ENCODE data around the gene PPP4C.
A peak's percentile ranks its signal among the peaks of the same experiment; 100 is the strongest.

PPP4C gene

DNA sequence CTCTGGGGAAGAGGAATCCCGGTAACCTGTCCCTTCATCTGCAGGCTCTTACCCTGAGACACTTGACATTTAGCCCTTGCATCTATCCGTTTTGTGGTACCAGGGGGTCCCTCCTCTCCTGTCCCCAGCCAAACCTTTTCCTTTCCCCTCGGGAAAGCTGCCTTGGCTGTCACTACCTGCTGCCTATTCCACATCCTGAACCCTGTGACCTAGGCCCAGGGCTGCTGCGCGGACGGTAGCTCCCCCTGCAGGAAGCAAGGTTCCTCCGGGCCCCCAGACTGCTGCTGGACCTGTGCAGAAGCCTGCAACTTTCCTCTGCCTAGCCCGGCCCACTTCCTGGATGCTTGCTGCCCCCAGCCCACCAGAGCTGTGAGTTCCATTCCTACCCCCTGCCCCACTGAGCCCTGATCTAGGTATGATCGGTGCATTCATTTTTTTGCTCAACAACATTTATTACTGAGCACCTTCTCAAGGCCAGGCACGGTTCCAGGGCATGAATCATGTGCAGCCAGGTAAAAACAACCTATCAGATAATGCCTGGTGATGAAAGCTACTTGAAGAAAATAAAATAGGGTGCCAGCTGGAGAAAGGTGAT lies 20.7 kb upstream of the PPP4C start:
- DNase-seq (ENCODE audit: low spot score): no peak

DNA sequence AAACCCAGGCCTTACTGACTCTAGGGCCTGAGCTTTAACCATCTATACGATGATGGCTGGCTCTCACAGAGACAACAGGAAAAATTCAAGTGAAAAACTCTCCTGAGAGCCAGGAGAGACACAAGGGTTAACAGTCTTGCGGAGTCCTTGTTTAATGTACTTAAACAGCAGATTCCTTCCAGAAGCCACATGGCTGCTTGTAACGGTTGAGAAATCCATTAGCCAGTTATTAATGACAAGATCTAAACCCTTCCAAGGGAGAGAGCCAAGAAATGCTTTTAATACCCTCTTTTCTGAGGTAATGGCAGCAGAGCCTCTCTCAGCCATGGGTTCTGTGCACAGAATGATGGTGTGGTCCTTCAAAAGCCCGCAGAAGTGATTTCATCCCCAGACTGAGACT lies 15.4 kb upstream of the PPP4C start:
- no peak for DNase-seq (ENCODE audit: low spot score)

- DNase-seq (ENCODE audit: low spot score): no peak
These were observed 14.8 kb upstream of the PPP4C start for GRCh38 chr16:30060836-30061554.

- DNase-seq (ENCODE audit: low spot score): no peak
These were observed 12.4 kb upstream of the PPP4C start for GRCh38 chr16:30063278-30063892.

DNA sequence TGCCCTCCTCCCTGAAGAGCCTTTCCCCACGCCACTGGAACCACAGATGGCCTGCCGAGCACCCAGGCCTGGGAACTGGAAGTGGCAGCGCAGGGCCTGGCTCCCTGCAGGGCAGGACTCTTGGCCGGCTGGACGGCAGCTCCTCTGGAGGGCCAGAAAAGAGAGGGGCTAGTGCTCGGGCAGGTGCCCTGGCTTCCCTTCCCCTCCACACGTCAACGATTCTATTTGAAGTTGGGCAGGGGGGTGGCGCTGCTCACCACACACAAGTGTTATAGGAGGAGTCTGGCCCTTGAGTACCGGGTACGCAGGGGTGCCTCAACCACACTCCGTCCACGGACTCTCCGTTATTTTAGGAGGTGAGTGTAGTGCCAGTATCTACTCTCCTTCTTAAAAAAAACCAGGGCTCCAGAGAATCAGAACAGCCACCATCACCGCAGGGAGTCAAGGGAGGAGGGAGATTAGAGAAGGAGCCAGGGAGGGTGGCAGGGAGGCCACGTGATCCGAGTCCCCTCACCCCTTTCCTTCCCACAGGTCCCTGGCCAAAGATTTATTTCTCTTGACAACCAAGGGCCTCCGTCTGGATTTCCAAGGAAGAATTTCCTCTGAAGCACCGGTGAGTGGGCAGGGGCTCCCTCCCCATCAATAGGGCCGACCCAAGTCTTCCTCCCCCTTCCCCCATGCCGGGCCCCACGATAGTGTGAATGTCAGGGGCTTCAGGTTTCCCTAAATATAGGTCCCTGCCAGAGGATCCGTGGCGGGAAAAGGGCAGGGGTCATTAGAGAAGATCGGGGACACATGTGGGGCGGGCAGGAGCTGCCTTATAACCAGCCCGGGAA lies 11.7 kb upstream of the PPP4C start:
- DNase-seq (ENCODE audit: low spot score): peak; percentile 48

- DNase-seq (ENCODE audit: low spot score): no peak
These were observed 11.1 kb upstream of the PPP4C start for GRCh38 chr16:30064729-30065101.

- peak; percentile 97 for DNase-seq (ENCODE audit: low spot score)
These were observed 10.5 kb upstream of the PPP4C start, which contains the start of gene ALDOA for GRCh38 chr16:30065102-30065942. TSS of gene ALDOA (plus strand) at chr16:30065760. CDS start at chr16:30066898, 1,138 bp downstream.

- DNase-seq (ENCODE audit: low spot score): peak; percentile 64
These were observed 9.6 kb upstream of the PPP4C start for GRCh38 chr16:30065943-30066760.

GRCh38 chr16:30066761-30067583 lies 8.8 kb upstream of the PPP4C start:
- DNase-seq (ENCODE audit: low spot score): no peak

- no peak for DNase-seq (ENCODE audit: low spot score)
These were observed 8.2 kb upstream of the PPP4C start for GRCh38 chr16:30067584-30067916.

DNA sequence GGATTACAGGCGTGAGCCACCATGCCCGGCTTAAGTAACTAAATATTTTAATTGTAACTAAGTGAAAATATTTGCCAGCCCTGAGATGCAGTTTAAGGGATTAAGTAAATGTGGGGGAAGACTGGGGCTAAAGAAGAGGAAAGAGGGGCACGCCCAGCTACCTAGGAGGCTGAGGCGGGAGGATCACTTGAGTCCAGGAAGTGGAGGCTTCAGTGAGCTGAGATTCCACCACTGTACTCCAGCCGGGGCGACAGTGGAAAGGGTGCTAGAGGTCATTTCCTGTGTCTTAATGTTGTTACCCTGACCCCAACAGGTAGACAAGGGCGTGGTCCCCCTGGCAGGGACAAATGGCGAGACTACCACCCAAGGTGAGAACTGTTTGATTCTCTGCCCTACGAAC lies 7.5 kb upstream of the PPP4C start:
- no peak for DNase-seq (ENCODE audit: low spot score)

GRCh38 chr16:30068750-30069610 lies 6.8 kb upstream of the PPP4C start:
- DNase-seq (ENCODE audit: low spot score): no peak

GRCh38 chr16:30069611-30070462 lies 6.0 kb upstream of the PPP4C start:
- DNase-seq (ENCODE audit: low spot score): no peak

DNA sequence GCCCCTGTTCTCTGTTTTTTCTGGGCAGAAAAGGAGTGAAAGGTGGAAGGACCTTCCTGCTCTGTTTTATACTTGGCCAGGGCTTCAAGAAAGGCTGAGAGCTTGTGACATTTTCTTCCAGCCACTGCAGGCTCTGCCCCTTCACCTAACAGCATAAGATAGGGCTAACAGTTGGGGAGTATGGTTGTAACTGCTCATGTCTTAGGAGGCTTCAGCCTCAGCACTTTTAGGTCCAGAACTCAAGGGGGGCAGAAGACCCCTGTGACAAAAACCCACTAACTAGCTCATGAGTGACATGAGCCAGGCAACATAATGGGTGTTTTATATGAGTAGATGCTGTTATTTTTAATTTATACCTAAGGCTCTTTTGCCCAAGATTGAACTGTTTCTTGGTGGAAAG lies 5.3 kb upstream of the PPP4C start:
- DNase-seq (ENCODE audit: low spot score): no peak

GRCh38 chr16:30076276-30076791 lies 540 bp downstream of the PPP4C start:
- peak; percentile 58 for DNase-seq (ENCODE audit: low spot score)

- no peak for DNase-seq (ENCODE audit: low spot score)
These were observed 1.9 kb downstream of the PPP4C start for GRCh38 chr16:30077656-30078055.

DNA sequence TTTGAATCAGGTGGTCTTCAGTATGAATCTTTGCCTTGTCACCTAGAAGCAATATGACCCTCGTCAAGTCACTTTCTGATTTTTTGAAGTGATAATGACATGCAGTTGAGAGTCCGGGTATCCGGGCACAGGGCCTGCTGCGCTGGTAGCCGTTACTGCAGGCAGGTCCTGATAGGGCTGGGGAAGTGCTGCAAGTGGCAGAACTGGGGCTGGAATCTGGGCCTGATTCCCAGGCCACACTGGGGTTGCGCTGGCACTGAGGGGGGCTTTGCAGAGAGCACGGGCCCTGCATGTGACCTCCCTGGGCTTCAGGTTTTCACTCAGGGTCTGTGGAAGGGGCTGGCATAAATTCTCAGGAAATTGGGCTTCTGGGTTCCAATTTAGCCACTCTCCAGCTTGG lies 3.0 kb downstream of the PPP4C start:
- no peak for DNase-seq (ENCODE audit: low spot score)

DNA sequence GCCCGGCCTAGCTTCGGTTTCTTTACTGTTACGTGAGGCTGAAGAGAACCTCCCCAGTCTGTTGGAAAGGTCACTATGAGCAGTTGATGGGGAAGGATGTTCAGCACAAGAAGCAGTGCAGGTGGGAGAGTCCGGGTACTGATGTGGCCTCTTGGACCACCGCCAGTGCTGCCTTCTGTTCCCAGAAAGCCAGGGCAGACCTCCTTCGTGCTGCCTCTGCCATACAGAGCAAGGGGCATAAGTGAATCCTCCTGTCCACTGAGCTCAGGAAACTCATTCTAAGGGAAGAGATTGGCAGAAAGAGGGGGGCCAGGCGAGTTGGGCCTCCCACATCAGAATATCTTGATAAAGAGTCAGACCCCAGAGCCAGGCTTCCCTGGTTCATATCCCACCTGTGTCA lies 3.7 kb downstream of the PPP4C start:
- no peak for DNase-seq (ENCODE audit: low spot score)
